Measurements from ENCODE around the gene PLAAT1.

Gene PLAAT1

GRCh38 chr3:193269343-193270028 is 28.5 kb downstream of the PLAAT1 start:
- DNase-seq (ENCODE audit: low read depth in 1 of 2, low spot score in 1 of 2) = no peak
- no peak for TF ChIP-seq JUND (IDR thresholded peaks at IDR 0.05; ENCODE audit: low read depth)
- in situ Hi-C loops (cut with HindIII; ENCODE audit: low pct_unique_long_range_greater_than_20kb, low sequenced_read_pairs) = no loop called here

DNA sequence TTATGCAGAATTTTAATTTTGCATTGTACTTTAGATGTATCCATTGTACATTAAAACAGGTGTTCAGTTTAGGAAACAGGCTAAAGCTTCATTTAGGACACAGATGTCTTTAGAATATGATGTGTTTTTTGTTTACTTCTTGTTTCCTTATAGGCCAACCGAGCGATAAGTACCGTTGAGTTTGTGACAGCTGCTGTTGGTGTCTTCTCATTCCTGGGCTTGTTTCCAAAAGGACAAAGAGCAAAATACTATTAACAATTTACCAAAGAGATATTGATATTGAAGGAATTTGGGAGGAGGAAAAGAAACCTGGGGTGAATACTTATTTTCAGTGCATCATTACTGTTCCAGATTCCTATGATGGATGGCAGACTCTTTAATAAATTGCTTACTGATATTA is 29.4 kb downstream of the PLAAT1 start:
- in situ Hi-C loops (cut with HindIII; ENCODE audit: low pct_unique_long_range_greater_than_20kb, low sequenced_read_pairs) = no loop called here
- no peak for DNase-seq (ENCODE audit: low read depth in 1 of 2, low spot score in 1 of 2)
- TF ChIP-seq JUND (IDR thresholded peaks at IDR 0.05; ENCODE audit: low read depth) = no peak

GRCh38 chr3:193271101-193271840 is 30.2 kb downstream of the PLAAT1 start:
- no peak for TF ChIP-seq JUND (IDR thresholded peaks at IDR 0.05; ENCODE audit: low read depth)
- DNase-seq (ENCODE audit: low read depth in 1 of 2, low spot score in 1 of 2) = no peak
- in situ Hi-C loops (cut with HindIII; ENCODE audit: low pct_unique_long_range_greater_than_20kb, low sequenced_read_pairs) = no loop called here

DNA sequence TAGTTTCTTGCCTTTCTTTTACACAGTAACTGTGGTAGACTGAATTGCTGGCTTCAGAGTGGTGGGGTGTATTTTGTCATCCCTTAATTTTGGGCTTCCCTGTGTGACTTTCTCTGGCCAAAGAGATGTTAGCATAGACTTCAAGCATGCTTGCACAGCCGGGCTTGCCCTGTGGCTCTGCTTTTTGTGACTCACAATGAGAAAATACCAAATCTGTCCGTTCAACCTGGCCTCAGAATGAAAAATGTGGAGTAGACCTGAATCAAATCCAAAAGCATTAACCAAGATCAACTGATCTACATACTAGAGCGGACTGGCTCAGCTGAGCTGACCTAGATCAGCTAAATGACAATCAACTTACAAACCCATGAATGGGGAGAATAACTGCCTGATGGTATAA is 51.4 kb downstream of the PLAAT1 start:
- in situ Hi-C loops (cut with HindIII; ENCODE audit: low pct_unique_long_range_greater_than_20kb, low sequenced_read_pairs) = no loop called here
- no peak for TF ChIP-seq JUND (IDR thresholded peaks at IDR 0.05; ENCODE audit: low read depth)
- no peak for DNase-seq (ENCODE audit: low read depth in 1 of 2, low spot score in 1 of 2)

DNA sequence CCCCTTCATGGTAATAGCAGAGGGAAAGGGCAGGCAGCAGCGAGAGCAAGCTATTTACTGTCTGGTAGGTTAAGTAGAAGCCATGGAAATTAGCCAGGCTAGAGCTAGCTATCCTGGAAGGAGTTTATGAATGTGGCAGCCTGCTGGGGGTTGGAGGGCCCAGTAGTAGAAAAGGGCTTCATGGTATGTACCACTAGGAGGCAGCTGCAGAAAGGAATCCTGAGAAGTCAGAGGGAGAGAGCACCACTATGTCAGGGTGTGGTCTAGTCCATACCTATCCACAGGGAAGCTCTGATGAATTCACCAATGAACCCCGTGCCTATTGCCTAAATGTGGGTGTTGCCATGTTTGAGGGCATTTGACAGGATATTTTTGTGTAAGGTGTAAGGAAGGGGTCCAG is 55.0 kb downstream of the PLAAT1 start:
- TF ChIP-seq JUND (IDR thresholded peaks at IDR 0.05; ENCODE audit: low read depth) = no peak
- in situ Hi-C loops (cut with HindIII; ENCODE audit: low pct_unique_long_range_greater_than_20kb, low sequenced_read_pairs) = no loop called here
- DNase-seq (ENCODE audit: low read depth in 1 of 2, low spot score in 1 of 2) = no peak

- no peak for DNase-seq (ENCODE audit: low read depth in 1 of 2, low spot score in 1 of 2)
- in situ Hi-C loops (cut with HindIII; ENCODE audit: low pct_unique_long_range_greater_than_20kb, low sequenced_read_pairs) = no loop called here
- TF ChIP-seq JUND (IDR thresholded peaks at IDR 0.05; ENCODE audit: low read depth) = no peak
Measured at GRCh38 chr3:193297421-193297820, 56.4 kb downstream of the PLAAT1 start.

DNA sequence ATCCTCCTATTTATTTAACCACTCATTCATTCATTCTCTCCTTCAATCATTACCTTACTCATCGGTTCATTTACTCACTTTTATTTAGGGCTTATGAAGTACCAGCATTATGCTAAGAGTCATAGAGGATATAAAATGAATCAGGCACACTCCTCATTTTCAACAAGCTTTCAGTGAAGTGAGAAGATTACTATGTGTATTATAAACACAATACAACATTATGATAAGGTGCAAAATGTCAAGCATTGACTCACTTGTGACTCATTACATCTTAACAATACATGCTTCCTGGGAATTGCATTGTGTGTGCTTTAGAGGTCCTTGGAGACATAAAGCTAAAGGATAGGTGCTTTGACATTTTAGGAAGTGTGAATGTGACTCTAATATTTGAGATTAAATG is 60.4 kb downstream of the PLAAT1 start:
- DNase-seq (ENCODE audit: low read depth in 1 of 2, low spot score in 1 of 2) = no peak
- TF ChIP-seq JUND (IDR thresholded peaks at IDR 0.05; ENCODE audit: low read depth) = no peak
- in situ Hi-C loops (cut with HindIII; ENCODE audit: low pct_unique_long_range_greater_than_20kb, low sequenced_read_pairs) = no loop called here

- in situ Hi-C loops (cut with HindIII; ENCODE audit: low pct_unique_long_range_greater_than_20kb, low sequenced_read_pairs) = no loop called here
- TF ChIP-seq JUND (IDR thresholded peaks at IDR 0.05; ENCODE audit: low read depth) = no peak
Measured at GRCh38 chr3:193305356-193305755, 64.3 kb downstream of the PLAAT1 start.

DNA sequence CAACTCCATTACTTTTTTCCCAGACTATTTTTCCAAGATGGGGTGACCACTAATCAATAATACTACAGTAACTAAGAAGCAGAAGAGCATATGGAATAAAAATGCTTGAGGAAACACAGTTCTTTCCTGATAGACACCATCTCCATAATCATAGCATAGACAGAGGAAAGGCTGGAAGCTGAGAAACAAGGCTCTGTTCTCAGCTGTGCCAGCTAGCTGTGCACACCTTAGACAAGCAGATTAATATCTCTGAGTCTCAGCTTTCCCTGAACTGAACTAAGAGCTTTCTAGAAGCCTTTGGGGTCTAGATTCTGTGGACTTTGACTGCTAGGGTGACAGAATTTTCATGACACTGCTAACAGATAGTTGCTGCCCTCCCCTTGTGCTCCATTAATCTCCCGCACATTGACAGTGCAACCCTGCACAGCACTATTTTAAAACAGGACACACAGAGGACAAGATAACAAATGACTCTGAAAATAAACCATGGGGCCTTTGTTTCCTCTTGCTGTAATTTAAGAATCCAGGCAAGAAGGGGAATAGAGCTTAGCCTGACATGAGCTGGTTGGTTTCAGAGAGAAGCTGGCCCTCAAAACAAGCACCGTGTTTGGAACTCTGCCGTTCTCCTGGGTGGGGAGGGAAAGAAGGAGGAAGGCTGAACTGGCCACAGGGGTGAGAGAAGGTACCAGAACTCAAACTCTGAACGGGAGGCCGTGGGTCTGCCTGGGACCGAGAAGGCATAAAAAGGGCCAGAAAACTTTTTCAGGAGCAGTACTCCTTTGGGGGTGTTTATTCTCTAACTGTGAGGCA is 70.1 kb downstream of the PLAAT1 start:
- no peak for TF ChIP-seq JUND (IDR thresholded peaks at IDR 0.05; ENCODE audit: low read depth)
- no peak for DNase-seq (ENCODE audit: low read depth in 1 of 2, low spot score in 1 of 2)

More at GRCh38 chr3:193305356-193305755, 64.3 kb downstream of the PLAAT1 start:
- DNase-seq (ENCODE audit: low read depth in 1 of 2, low spot score in 1 of 2) = no peak

DNA sequence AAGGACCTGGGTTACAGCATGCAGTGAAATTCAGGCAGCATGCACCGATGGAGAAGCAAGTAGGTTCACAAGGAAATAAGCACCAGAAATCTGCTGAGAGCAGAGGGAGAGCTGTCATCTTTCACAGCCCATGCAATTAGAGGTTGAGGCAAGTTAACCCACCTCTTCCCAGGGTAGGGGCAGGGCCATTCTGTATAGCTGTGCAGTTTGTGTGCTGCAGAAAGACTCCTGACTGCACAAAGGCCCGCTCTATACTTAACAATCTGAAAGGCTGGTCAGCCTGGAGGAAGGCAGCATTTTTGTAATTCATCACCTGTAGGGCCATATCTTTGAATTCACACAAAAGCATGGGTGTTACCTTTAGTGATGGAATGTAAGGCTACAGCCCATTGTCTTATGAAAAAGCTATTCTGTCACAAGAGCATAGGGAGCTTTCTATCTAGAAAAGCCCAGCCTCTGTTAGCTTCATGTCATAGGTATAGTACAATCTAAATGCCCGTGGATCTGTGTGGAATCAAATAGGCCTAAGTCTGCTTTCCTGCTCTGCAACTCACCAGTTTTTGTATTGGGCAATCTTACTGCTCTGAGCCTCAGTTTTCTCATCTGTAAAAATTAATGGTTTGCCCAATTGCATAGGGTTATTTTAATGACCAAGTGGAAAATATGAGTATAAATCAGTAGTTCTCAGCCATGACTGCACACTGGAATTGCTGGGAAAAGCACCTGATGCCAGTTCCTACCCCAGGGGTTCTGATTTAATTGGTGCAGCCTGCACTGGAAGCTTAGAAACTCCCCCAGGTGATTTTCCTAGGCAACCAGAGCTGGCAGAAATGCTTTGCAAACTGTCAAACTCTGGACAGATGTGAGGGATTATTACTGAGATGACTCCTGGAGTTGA is 72.3 kb downstream of the PLAAT1 start:
- in situ Hi-C loops (cut with HindIII; ENCODE audit: low pct_unique_long_range_greater_than_20kb, low sequenced_read_pairs) = no loop called here
- no peak for DNase-seq (ENCODE audit: low read depth in 1 of 2, low spot score in 1 of 2)
- no peak for TF ChIP-seq JUND (IDR thresholded peaks at IDR 0.05; ENCODE audit: low read depth)

More for the DNA sequence above, 70.1 kb downstream of the PLAAT1 start:
- in situ Hi-C loops (cut with HindIII; ENCODE audit: low pct_unique_long_range_greater_than_20kb, low sequenced_read_pairs) = no loop called here

GRCh38 chr3:193314161-193314560 is 73.1 kb downstream of the PLAAT1 start:
- in situ Hi-C loops (cut with HindIII; ENCODE audit: low pct_unique_long_range_greater_than_20kb, low sequenced_read_pairs) = no loop called here
- no peak for TF ChIP-seq JUND (IDR thresholded peaks at IDR 0.05; ENCODE audit: low read depth)
- DNase-seq (ENCODE audit: low read depth in 1 of 2, low spot score in 1 of 2) = no peak
